ENCODE data around the gene TRABD2B. TPM values are rescaled to one million over a fixed set of nuclear protein-coding genes. Genes with fewer than 3 reads are reported as not detected.

Gene TRABD2B
- total and polyA plus RNA-seq, 2 donors (not counting 3 experiments of a cell fraction or from before 2014, with no cell fraction given) = not detected

DNA sequence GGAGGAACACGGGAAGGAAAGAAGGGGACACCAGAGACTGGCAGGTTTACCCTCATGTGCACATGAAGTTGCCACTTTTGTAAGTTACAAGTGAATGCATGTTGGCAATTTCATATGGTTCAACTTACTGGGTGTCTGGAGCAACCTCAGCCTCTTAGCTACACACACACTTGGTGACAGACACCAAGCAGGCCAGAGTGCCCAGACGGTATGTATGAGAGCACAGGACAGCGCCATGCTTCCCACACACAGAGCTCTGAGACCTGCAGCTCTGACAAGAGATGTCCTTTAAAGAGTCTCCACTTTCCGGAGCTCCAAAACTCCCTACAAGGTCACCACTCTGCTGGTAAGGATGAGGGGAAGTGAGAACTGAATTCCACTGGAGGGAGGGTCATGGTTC is 1.9 kb upstream of the TRABD2B start:
- peaks cover 25 to 35% of the 10 kb centered on the region in 2 experiments for H3K27me3 ChIP-seq (ENCODE audit: control insufficient read depth in 2 of 2, insufficient read depth in 2 of 2, low read length in 2 of 2)
- intact Hi-C loops (cut with micrococcal nuclease) (no loop called here), dilution Hi-C loops (cut with MboI; ENCODE audit: extremely low pct_ligation_motif_present, low sequenced_read_pairs) (no loop called here)
- no peaks in the 10 kb centered on the region for H3K36me3 ChIP-seq (ENCODE audit: control insufficient read depth in 2 of 2, extremely low read depth in 1 of 2, insufficient read depth in 2 of 2, low read length in 2 of 2)
- ChIA-PET CTCF (interaction anchor here (1.6 to 2.9 kb wide), 7 partner anchors 9 to 204 kb away, joined by 6 to 36 read pairs (median 18); no protein-coding TSS in a partner anchor), POLR2A (no interaction called here)
- no peak overlapping the region for H3K4me3 ChIP-seq (replicated peaks in 1 of 3; ENCODE audit: insufficient read depth in 1 of 3, low read depth in 1 of 3, low read length in 3 of 3)
- H3K4me1 ChIP-seq (ENCODE audit: control insufficient read depth, extremely low read depth, insufficient read depth, low read length) = peaks cover 4% of the 10 kb centered on the region
- TF ChIP-seq EZH2 (IDR thresholded peaks at IDR 0.05; ENCODE audit: borderline replicate concordance, low read depth, low read length, severe bottlenecking) (no peak), GATA2 (IDR thresholded peaks at IDR 0.05; ENCODE audit: insufficient read depth, insufficient read length, low read depth, low read length) (no peak), FOS (IDR thresholded peaks at IDR 0.05; ENCODE audit: borderline replicate concordance, insufficient read depth, low read length) (no peak), POLR2A (IDR thresholded peaks at IDR 0.05; ENCODE audit: low read depth, low read length) (no peak), MYC (IDR thresholded peaks at IDR 0.05; ENCODE audit: low read depth, low read length) (no peak), POLR2AphosphoS5 (IDR thresholded peaks at IDR 0.05; ENCODE audit: insufficient read depth, low read depth, low read length) (no peak), JUN (IDR thresholded peaks at IDR 0.05; ENCODE audit: borderline replicate concordance, insufficient read depth, insufficient read length, low read depth) (no peak)
- TF ChIP-seq, protein P1, sequence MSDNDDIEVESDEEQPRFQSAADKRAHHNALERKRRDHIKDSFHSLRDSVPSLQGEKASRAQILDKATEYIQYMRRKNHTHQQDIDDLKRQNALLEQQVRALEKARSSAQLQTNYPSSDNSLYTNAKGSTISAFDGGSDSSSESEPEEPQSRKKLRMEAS (IDR thresholded peaks at IDR 0.05; ENCODE audit: insufficient read depth, insufficient read length) = no peak
- TF ChIP-seq, protein P2, sequence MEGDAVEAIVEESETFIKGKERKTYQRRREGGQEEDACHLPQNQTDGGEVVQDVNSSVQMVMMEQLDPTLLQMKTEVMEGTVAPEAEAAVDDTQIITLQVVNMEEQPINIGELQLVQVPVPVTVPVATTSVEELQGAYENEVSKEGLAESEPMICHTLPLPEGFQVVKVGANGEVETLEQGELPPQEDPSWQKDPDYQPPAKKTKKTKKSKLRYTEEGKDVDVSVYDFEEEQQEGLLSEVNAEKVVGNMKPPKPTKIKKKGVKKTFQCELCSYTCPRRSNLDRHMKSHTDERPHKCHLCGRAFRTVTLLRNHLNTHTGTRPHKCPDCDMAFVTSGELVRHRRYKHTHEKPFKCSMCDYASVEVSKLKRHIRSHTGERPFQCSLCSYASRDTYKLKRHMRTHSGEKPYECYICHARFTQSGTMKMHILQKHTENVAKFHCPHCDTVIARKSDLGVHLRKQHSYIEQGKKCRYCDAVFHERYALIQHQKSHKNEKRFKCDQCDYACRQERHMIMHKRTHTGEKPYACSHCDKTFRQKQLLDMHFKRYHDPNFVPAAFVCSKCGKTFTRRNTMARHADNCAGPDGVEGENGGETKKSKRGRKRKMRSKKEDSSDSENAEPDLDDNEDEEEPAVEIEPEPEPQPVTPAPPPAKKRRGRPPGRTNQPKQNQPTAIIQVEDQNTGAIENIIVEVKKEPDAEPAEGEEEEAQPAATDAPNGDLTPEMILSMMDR (IDR thresholded peaks at IDR 0.05; ENCODE audit: extremely low read depth in 1 of 2, insufficient read depth in 1 of 2, low read depth in 1 of 2, low read length in 2 of 2) = no peak
- no TSS peak for BruUV-seq (replicated peaks)
- no peak overlapping the region for H3K4me2 ChIP-seq (ENCODE audit: insufficient read depth, low read length)
- no peak for DNase-seq (ENCODE audit: low read depth, low spot score)
- no peak overlapping the region for H3K9ac ChIP-seq (replicated peaks; ENCODE audit: extremely low read depth, insufficient read depth, low read length)
- no peaks in the 10 kb centered on the region for H4K20me1 ChIP-seq (replicated peaks; ENCODE audit: control insufficient read depth, extremely low read depth, insufficient read depth, low read length)
- no peaks in the 10 kb centered on the region for H3K79me2 ChIP-seq (ENCODE audit: control insufficient read depth, insufficient read depth, low read length)
- H3K27ac ChIP-seq (ENCODE audit: insufficient read depth, low read depth, low read length) = no peak overlapping the region
- no peaks in the 10 kb centered on the region for H3K9me3 ChIP-seq (replicated peaks; ENCODE audit: control insufficient read depth, insufficient read depth, low read length)
- no peaks in the 10 kb centered on the region for H3K9me1 ChIP-seq (replicated peaks; ENCODE audit: control insufficient read depth, extremely low read depth, insufficient read depth, low read length)
- no peak for FAIRE-seq
- H2AFZ ChIP-seq (ENCODE audit: low read depth, low read length) = no peak overlapping the region
